GM12878 (cell line): ENCODE results near the gene STARD8. TPM values are rescaled to one million over a fixed set of nuclear protein-coding genes. Genes with fewer than 3 reads are reported as not detected.

Experiments used
- ATAC-seq: fragments of 200-7000 bp; cut with Tn5 transposase; 3 replicates; pipeline ENCODE4 v1.9.1; 2020; ENCODE audit warnings: mild to moderate bottlenecking, moderate library complexity
- BruUV-seq: library from RNA; stranded (reverse); fragments of 400-500 nt; replicated peaks from 2 replicates; lab custom pipeline; 2021; lab: Mats Ljungman, UMichigan
- CTCF ChIA-PET: fragments of 300-600 bp; sonication (Branson Sonifier 250); formaldehyde crosslinking; extraction: SDS; loops from one replicate; lab custom pipeline; 2021; ENCODE audit warnings: inconsistent platforms; lab: Yijun Ruan, JAX
- POLR2A ChIA-PET: fragments of 350-600 bp; formaldehyde crosslinking; extraction: SDS; loops from one replicate; lab custom pipeline; 2021; ENCODE audit warnings: inconsistent platforms; lab: Charles Lee
- RAD21 ChIA-PET: fragments of 300-600 bp; sonication (Branson Sonifier 250); formaldehyde crosslinking; loops from one replicate; lab custom pipeline; 2023; ENCODE audit warnings: antibody characterized with exemption; ENCODE audit not compliant: unreplicated experiment; lab: Charles Lee
- SMC1A ChIA-PET: fragments of 300-600 bp; sonication (Branson Sonifier 250); formaldehyde crosslinking; loops from one replicate; lab custom pipeline; 2023; ENCODE audit not compliant: unreplicated experiment, uncharacterized antibody; lab: Charles Lee
- DNase-seq: peaks from one replicate; pipeline ENCODE4 v3.0.0-alpha.2; 2011; ENCODE audit warnings: low read depth, low spot score
- FAIRE-seq: peaks from 3 replicates; lab custom pipeline; 2011; peaks lifted over from hg19 to GRCh38; lab: Jason Lieb, UNC
- H2AFZ ChIP-seq: 2 replicates; pipeline ENCODE4 v1.6.0; 2011; ENCODE audit warnings: low read depth, low read length, control low read depth; ENCODE audit not compliant: control insufficient read depth
- H3K27ac ChIP-seq: 2 replicates; pipeline ENCODE4 v1.5.1; 2011; ENCODE audit warnings: control low read depth; ENCODE audit not compliant: control insufficient read depth, insufficient read depth
- H3K27me3 ChIP-seq, 2 experiments: replicated peaks in 1 of 2; 2 replicates each; pipeline versions ENCODE4 v1.6.0 to v1.6.1; 2011; ENCODE audit warnings: low read length in 1 of 2; ENCODE audit not compliant: control insufficient read depth in 2 of 2, insufficient read depth in 2 of 2
- H3K36me3 ChIP-seq, 2 experiments: 2 replicates each; pipeline ENCODE4 v1.5.1; 2011; ENCODE audit warnings: low read length in 1 of 2; ENCODE audit not compliant: control insufficient read depth in 2 of 2, insufficient read depth in 2 of 2
- H3K4me1 ChIP-seq: 2 replicates; pipeline ENCODE4 v1.6.1; 2011; ENCODE audit warnings: mild to moderate bottlenecking, low read length, moderate library complexity, mixed read lengths; ENCODE audit not compliant: control insufficient read depth, insufficient read depth
- H3K4me2 ChIP-seq: 2 replicates; pipeline ENCODE4 v1.6.0; 2011; ENCODE audit warnings: control low read depth; ENCODE audit not compliant: control insufficient read depth, insufficient read depth
- H3K4me3 ChIP-seq: fragments of 200-600 bp; sonication (generic); 2 replicates; pipeline ENCODE4 v1.5.1; 2016
- H3K79me2 ChIP-seq: 2 replicates; pipeline ENCODE4 v1.6.0; 2011; ENCODE audit warnings: low read length; ENCODE audit not compliant: control insufficient read depth, insufficient read depth
- H3K9ac ChIP-seq: 2 replicates; pipeline ENCODE4 v1.8.0; 2011; ENCODE audit warnings: low read length, control low read depth, mixed read lengths; ENCODE audit not compliant: control insufficient read depth, insufficient read depth
- H3K9me3 ChIP-seq: replicated peaks from 3 replicates; pipeline ENCODE4 v1.5.1; 2011; ENCODE audit warnings: mild to moderate bottlenecking, low read length; ENCODE audit not compliant: control insufficient read depth, insufficient read depth
- H4K20me1 ChIP-seq: 2 replicates; pipeline ENCODE4 v1.6.0; 2011; ENCODE audit not compliant: control insufficient read depth, insufficient read depth
- ELK1 ChIP-seq: IDR thresholded peaks from 2 replicates; pipeline ENCODE4 v1.6.1; 2012; ENCODE audit warnings: low read depth, low read length, improper control_type of control experiment
- FOXK2 ChIP-seq: fragments of 450-650 bp; IDR thresholded peaks from 2 replicates; pipeline ENCODE4 v1.6.1; 2017; ENCODE audit warnings: mild to moderate bottlenecking, moderate library complexity
- IKZF1 ChIP-seq: fragments of 450-650 bp; conservative IDR thresholded peaks from 2 replicates; pipeline ENCODE4 v1.6.1; 2017; ENCODE audit warnings: antibody characterized with exemption, mild to moderate bottlenecking
- IKZF2 ChIP-seq, 2 experiments: fragments of 450-650 bp; IDR thresholded peaks; 2 replicates each; pipeline ENCODE4 v1.6.1; 2017; ENCODE audit warnings: mild to moderate bottlenecking in 2 of 2, moderate library complexity in 2 of 2
- LARP7 ChIP-seq: fragments of 450-650 bp; IDR thresholded peaks from 2 replicates; pipeline ENCODE4 v1.6.1; 2017; ENCODE audit warnings: mild to moderate bottlenecking
- MTA2 ChIP-seq: fragments of 450-650 bp; IDR thresholded peaks from 2 replicates; pipeline ENCODE4 v1.6.1; 2016; ENCODE audit warnings: low read depth, mild to moderate bottlenecking, moderate library complexity
- NRF1 ChIP-seq: conservative IDR thresholded peaks from 2 replicates; pipeline ENCODE4 v1.6.1; 2011; ENCODE audit warnings: mild to moderate bottlenecking, low read depth, low read length, improper control_type of control experiment
- POU2F2 ChIP-seq: IDR thresholded peaks from 3 replicates; pipeline ENCODE4 v1.6.1; 2011; ENCODE audit warnings: low read depth, mild to moderate bottlenecking, low read length, borderline replicate concordance
- PRDM15 ChIP-seq: fragments of 450-650 bp; formaldehyde crosslinking; IDR thresholded peaks from 2 replicates; pipeline ENCODE4 v1.4.0; 2020; ENCODE audit warnings: mild to moderate bottlenecking, moderate library complexity
- RAD51 ChIP-seq: fragments of 450-650 bp; IDR thresholded peaks from 2 replicates; pipeline ENCODE4 v1.6.1; 2016; ENCODE audit warnings: moderate library complexity, mild to moderate bottlenecking, inconsistent platforms
- SP1 ChIP-seq: IDR thresholded peaks from one replicate; pipeline ENCODE4 v1.6.1; 2011; ENCODE audit warnings: low read depth, low read length
- WGBS: methylation state at CpG from one replicate; pipeline ENCODE4 v1.1.6; 2016; ENCODE audit warnings: low lambda C conversion rate; ENCODE audit not compliant: insufficient replicate concordance, insufficient coverage; ENCODE audit errors: missing lambda C conversion rate; 5-methylcytosine and 5-hydroxymethylcytosine counted together
- in situ Hi-C: fragments of 300-500 bp; cut with MboI; formaldehyde crosslinking; loops from 9 replicates; pipeline ENCODE4 v1.14.3; 2018; ENCODE audit warnings: mixed read lengths
- intact Hi-C: fragments of 100-400 bp; cut with micrococcal nuclease; formaldehyde crosslinking; loops from one replicate; pipeline ENCODE4 v1.14.2; 2022; ENCODE audit not compliant: unreplicated experiment
- polyA plus RNA-seq, 11 experiments: library from polyadenylated mRNA; depleted of rRNA in 4 of 11; unstranded in 6 of 11; stranded (reverse) in 5 of 11; fragments of >200 nt; fragmentation: Nextera tagmentation in 4 of 11; fragmentation: Illumina TruSeq in 1 of 11; extraction: Ambion mirVana in 4 of 11; extraction: Trizol in 1 of 11; gene quantifications; 1 replicate in 1 of 11; 2 replicates in 10 of 11; pipeline versions ENCODE4 v1.2.1 to v1.2.3, GENCODE V29; 2011 to 2016; ENCODE audit warnings: inconsistent platforms in 2 of 11, missing spikeins in 2 of 11, low read depth in 1 of 11
- total RNA-seq, 4 experiments: library from RNA; depleted of rRNA in 3 of 4; stranded (reverse); fragments of >200 nt in 3 of 4; fragmentation: Illumina TruSeq in 1 of 4; extraction: Trizol in 1 of 4; gene quantifications; 2 replicates each; pipeline versions ENCODE4 v1.2.1 to v1.2.3, GENCODE V29; 2013 to 2021
- TF ChIP-seq, protein P1 (sequence below): fragments of 450-650 bp; IDR thresholded peaks from 2 replicates; pipeline ENCODE4 v1.6.1; 2017; ENCODE audit warnings: mild to moderate bottlenecking, low read depth, inconsistent platforms; ENCODE audit not compliant: poor library complexity, severe bottlenecking
- TF ChIP-seq, protein P2 (sequence below): IDR thresholded peaks from 2 replicates; pipeline ENCODE4 v1.6.1; 2012; ENCODE audit warnings: low read depth, low read length, improper control_type of control experiment

The STARD8 gene
- total and polyA plus RNA-seq, 10 of the 15 experiments (the other 5 are each of a cell fraction or from before 2014, with no cell fraction given), result 0.03 to 0.14 (median 0.07) TPM; not detected in 6

DNA sequence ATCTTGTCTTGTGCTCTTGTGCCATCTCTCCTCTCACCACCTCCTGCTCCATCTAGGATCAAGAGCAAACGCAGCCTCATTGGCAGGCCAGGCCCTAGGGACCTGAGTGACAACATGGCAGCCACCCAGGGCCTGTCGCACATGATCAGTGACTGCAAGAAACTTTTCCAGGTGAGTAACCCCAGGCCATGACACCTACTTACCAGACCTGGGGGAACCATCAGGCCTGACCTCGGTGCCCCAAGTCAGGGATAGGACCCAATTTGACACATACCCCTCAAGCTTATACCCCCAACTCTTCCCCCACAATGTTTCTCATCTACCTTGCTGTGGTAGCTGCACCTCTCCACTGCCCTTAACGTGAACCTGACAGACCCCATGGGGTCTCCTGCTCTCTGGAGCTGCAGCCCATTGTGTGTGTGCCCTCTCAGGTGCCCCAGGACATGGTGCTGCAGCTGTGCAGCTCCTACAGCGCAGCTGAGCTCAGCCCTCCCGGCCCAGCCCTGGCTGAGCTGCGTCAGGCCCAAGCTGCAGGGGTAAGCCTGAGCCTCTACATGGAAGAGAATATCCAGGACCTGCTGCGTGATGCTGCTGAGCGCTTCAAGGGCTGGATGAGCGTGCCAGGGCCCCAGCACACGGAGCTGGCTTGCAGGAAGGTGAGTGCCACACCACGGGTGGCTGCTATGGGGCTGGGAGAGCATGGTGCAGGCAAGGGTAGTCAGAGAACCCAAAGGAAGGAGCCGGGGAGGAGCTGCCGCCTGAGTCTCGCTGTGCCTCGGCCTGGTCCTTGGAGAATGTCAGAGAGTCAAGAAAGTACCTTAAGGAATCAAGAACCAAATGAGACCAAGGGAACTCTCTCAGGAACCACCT lies 74.8 kb downstream of the STARD8 start:
- in situ Hi-C loops, result no loop called here

More for the DNA sequence above, 74.8 kb downstream of the STARD8 start:
- Histone ChIP-seq H4K20me1 (no peaks in the 10 kb centered on the region), H3K79me2 (no peaks in the 10 kb centered on the region), H3K9ac (no peak overlapping the region), H2AFZ (no peak overlapping the region), H3K4me1 (no peaks in the 10 kb centered on the region), H3K27ac (no peak overlapping the region), H3K36me3 (no peaks in the 10 kb centered on the region), H3K4me3 (no peak overlapping the region), H3K4me2 (no peak overlapping the region), H3K9me3 (no peaks in the 10 kb centered on the region), H3K27me3 (no peaks in the 10 kb centered on the region)
- ChIA-PET RAD21 (interaction anchor here (0.9 to 1.5 kb wide), 2 partner anchors 11 to 210 kb away, joined by 3 to 4 read pairs; no protein-coding TSS in a partner anchor), POLR2A (no interaction called here), SMC1A (no interaction called here), CTCF (interaction anchor here (0.5 kb wide), 1 partner anchor 26 kb away, joined by 3 read pairs; no protein-coding TSS in a partner anchor)
- 24% methylated on average over 16 of the region's 16 CpGs for WGBS
- no peak for ATAC-seq
- FAIRE-seq, result no peak
- TF ChIP-seq ELK1 (no peak), POU2F2 (no peak), SP1 (no peak), NRF1 (no peak), RAD51 (no peak), PRDM15 (CRISPR knock-in tag) (no peak), LARP7 (no peak), IKZF2 (IDR thresholded peaks at IDR 0.05) (no peak), FOXK2 (no peak), IKZF1 (no peak), MTA2 (no peak)
- TF ChIP-seq, protein P1, sequence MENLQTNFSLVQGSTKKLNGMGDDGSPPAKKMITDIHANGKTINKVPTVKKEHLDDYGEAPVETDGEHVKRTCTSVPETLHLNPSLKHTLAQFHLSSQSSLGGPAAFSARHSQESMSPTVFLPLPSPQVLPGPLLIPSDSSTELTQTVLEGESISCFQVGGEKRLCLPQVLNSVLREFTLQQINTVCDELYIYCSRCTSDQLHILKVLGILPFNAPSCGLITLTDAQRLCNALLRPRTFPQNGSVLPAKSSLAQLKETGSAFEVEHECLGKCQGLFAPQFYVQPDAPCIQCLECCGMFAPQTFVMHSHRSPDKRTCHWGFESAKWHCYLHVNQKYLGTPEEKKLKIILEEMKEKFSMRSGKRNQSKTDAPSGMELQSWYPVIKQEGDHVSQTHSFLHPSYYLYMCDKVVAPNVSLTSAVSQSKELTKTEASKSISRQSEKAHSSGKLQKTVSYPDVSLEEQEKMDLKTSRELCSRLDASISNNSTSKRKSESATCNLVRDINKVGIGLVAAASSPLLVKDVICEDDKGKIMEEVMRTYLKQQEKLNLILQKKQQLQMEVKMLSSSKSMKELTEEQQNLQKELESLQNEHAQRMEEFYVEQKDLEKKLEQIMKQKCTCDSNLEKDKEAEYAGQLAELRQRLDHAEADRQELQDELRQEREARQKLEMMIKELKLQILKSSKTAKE, result no peak
- TF ChIP-seq, protein P2, sequence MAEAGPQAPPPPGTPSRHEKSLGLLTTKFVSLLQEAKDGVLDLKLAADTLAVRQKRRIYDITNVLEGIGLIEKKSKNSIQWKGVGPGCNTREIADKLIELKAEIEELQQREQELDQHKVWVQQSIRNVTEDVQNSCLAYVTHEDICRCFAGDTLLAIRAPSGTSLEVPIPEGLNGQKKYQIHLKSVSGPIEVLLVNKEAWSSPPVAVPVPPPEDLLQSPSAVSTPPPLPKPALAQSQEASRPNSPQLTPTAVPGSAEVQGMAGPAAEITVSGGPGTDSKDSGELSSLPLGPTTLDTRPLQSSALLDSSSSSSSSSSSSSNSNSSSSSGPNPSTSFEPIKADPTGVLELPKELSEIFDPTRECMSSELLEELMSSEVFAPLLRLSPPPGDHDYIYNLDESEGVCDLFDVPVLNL, result no peak
- TF ChIP-seq, all 136 proteins: peak for 0
- DNase-seq, result no peak
- BruUV-seq, result no TSS peak
- intact Hi-C loops, result no loop called here
